NK-92 (cell line): Measurements from ENCODE around the gene ALG14.
"Not testable (repeated sequence)": the region's sequence is repeated elsewhere in the genome, so short reads cannot be mapped to it uniquely, and the experiment has no call there.

Experiments
- DNase-seq: peaks from one replicate; lab custom pipeline; 2025; ENCODE audit not compliant: unreplicated experiment; lab: John Stamatoyannopoulos, UW

ALG14 gene

GRCh38 chr1:95088303-95088702, 15.6 kb upstream of the ALG14 start:
- DNase-seq = no peak

DNA sequence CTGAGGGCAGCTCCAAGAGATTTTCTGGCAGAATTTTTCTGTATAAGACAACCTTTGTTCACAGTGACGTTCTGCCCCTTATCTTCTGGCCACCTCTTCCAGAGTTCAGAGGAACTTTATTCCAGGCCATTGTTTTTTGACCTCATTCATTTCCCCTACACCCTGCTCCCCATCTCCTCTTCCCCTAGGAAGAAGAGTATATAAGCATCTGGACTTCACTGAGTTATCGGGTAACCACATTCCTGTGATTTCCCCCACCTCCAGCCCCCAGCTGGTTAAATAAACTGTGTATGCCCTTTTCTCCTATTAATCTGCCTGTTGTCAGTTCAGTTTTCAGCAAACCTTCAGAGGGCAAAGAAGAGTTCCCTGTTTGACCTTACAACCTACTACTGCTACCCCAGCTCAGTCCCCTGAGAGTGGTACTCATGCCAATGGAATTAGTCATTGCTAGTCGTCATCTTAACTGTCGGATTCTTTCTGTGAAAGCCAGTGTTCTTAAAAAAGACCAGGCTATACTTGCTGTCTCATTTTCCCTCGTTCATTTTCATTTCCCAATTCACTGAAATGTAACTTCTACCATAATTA, 14.3 kb upstream of the ALG14 start:
- DNase-seq = no peak

DNA sequence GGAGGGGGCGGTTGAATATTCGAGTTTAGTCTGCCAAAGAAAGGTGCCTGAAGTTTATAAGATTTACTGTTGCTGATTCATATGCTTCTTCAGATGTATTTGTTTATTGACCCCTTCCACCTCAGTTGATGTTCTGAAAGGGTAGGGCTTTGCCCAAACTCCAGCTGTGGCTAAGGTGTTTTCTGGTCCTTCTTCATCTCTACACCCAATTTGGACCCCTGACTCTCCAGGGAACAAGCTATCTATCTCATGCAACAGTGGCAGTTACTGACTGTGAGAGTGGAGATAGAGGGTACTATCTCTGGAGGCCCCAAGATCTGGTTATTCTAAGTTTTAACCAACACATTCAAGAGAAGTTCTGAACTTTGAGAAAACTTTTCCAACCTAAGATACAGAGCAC, 12.6 kb upstream of the ALG14 start:
- no peak for DNase-seq

- DNase-seq = no peak
These were observed 11.8 kb upstream of the ALG14 start for GRCh38 chr1:95084317-95085176.

GRCh38 chr1:95080879-95081278, 8.1 kb upstream of the ALG14 start:
- no peak for DNase-seq

DNA sequence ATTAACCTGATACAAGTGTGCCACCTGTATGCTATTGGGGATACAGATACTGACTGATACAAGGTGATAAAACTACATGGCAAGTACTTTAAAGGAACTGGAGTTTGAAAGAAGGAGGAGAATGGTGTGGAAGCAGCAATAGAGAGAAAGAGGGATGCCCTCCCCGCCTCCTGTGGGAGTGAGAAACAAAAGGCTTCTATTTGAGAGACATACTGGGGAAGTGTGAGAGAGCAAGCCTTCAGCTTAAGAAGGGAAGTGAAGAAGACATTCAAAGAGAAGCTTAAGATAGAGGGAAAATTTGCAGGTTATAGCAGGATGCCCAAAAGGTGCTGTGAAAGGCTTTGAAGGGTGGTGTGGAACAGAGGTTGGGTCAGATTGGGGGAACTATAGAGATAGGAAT, 7.7 kb upstream of the ALG14 start:
- DNase-seq = no peak

DNA sequence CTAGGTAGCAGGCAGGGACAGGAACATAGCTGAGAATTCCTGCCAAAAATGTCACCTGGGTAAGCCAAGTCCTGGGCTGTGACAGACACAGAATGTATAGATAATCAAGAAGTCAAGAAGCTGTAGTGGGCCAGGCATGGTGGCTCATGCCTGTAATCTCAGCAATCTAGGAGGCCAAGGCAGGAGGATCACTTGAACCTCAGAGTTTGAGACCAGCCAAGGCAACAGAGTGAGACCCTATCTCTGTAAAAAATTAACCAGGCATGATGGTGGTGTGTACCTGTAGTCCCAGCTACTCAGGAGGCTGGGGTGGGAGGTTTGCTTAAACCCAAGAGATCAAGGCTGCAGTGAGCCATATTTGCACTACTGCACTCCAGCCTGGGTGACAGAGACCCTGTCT, 3.3 kb upstream of the ALG14 start:
- no peak for DNase-seq

- no peak for DNase-seq
These were observed 695 bp upstream of the ALG14 start for GRCh38 chr1:95073446-95073845.

GRCh38 chr1:95072117-95072516, 634 bp downstream of the ALG14 start:
- no peak for DNase-seq

- no peak for DNase-seq
These were observed 1.2 kb downstream of the ALG14 start for GRCh38 chr1:95071539-95071938.

DNA sequence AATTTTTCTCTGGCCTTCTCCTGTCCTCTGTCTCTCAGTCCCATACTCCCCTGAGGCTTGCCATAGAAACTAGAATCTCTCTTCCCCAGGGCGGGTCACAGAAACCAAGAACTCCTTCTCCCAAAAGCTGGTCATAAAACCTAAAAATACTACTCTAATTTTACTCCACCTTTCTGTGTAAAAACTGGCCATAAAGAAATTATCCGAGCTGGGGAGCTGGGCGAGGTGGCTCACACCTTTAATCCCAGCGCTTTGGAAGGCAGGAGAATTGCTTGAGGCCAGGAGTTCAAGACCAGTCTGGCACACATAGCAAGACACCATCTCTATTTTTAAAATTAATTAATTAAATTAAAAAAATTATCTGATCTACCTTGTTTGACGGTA, 3.0 kb downstream of the ALG14 start:
- DNase-seq = no peak

DNA sequence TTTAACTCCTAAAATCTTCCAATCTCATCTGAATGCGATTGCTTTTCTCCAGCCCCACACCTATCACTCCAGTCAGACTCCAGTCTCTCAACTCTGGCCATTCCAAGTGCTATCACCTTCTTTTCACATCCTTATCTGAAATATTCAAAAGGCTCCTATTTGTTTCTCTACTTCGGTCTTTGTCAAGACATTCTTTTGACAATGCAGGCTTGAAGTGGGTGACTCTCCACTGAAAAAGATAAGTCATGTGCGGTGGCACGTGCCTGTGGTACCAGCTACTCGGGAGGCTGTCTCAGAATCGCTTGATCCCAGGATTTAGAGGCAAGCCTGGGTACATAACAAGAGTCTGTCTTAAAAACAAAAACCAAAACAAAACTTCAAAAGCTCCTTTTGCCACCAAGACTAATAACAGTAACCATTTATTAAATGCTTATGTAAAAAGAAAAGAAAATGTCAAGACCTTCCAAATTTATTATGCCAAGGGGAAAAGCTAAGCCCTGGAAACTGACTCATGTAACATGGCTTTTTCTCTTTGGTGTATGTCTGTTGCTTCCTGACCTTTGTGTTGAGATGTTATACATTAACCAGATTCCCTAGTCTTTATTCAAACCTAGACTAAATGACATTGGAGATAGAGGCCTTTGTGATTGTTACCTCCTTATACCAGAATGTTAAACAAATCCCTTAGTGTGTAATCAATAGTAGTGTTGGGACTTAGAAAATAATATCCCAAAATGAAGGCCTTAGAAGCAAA, 3.6 kb downstream of the ALG14 start:
- DNase-seq = no peak

- no peak for DNase-seq
These were observed 5.2 kb downstream of the ALG14 start for GRCh38 chr1:95067568-95067967.

DNA sequence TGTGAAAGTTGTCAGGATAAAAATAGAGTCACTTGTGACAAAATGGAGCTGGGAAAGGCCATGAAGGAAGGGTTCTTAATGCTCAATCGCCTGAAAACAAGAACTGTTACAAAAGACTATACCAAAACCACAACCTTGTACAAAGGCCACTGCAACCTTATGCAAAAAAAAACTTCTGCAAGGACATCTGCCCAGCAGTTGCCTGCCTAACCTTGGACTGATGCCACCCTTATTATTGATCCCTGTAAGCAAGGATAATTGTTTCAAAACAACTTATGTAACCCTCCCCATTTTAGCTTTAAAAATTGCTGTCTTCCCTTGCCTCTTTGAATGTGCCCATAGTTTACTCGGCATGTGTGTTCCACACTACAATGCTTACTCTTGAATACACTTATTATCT, 5.7 kb downstream of the ALG14 start:
- DNase-seq = no peak

- DNase-seq = no peak
These were observed 11.2 kb downstream of the ALG14 start for GRCh38 chr1:95061445-95062006.

GRCh38 chr1:95058974-95059373, 13.8 kb downstream of the ALG14 start:
- DNase-seq = no peak

DNA sequence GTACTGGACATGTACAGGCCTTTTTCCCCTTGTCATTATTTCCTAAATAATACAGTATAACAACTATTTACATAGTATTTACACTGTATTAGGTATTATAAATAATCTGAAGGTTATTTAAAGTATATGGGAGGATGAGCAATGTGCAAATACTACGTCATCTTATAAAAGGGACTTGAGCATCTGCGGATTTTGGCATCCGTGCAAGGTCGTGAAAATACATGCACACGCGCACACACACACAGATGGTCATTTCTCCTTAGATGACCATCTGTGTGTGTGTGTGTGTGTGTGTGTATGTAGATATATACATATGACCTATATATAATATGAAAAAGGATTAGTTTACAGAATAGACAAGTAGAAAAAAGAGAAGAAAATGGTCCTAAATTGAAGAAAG, 15.4 kb downstream of the ALG14 start:
- DNase-seq = no peak

DNA sequence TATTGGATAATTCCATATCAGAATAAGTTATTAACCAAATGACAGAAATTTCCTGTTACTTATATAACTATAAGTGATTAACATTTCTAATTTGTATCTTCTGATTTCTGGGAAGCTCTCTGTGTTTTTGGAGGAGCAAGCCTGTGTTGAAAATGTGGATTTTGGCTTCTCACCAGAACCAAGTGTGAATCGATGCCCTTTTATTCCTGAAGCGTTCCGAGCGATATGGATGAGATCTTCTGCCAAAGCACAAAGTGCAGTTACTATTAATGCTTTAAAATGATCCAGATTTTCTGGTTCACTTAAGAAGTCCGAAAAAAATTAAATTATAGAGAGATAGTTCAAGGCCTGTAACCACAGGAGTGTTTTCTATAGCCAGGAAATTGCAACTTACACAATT, 22.8 kb downstream of the ALG14 start:
- no peak for DNase-seq

DNA sequence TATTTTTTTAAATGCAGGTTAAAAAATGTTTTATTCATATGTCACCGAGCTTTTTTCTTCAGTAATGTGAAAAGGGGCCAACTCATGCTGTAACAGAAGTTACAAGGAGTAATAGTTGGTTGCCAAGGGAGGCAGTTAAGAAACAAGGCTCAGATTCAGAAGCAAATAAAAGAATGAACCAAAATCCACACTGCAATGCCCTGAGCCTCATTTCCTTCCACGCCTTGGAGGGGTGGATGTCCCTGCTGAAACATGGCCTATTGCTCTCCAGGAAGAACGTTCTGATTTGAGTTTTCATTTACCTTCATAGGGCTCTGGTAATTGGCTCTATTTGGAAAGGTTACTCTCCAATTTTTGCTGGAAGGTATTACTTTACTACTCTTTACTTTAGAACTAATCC, 24.4 kb downstream of the ALG14 start:
- DNase-seq = no peak

DNA sequence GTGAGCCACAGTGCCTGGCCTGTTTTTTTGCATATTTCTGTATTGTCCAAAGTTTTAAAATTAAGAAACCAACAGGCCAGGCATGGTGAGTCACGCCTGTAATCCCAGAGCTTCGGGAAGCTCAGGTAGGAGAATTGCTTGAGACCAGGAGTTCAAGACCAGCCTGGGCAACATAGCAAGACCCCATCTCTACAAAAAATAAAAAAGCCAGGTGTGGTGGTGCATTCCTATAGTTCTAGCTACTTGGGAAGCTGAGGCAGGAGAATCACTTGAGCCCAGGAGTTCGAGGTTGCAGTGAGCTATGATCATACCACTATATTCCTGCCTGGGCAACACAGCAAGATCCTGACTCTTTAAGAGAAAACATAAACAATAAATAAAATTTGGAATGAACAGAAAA, 25.1 kb downstream of the ALG14 start:
- DNase-seq = not testable (repeated sequence)

DNA sequence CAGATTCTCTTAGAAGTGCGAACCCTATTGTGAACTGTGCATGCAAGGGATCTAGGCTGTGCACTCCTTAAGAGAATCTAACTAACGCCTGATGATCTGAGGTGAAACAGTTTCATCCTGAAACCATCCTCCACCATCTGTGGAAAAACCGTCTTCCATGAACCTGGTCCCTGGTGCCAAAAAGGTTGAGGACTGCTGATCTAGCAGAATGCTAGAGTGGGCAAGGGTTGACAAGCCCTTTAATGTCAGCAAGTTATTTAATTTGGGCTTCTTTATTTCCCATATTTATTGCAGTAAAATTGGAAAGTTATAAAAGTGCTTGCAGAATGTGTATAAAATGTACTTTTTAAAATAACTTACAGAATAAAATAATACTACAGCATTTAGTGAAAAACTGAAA, 26.4 kb downstream of the ALG14 start:
- no peak for DNase-seq
